HCT116 (cell line): Measurements from ENCODE around the gene PDE9A.

ENCODE experiments used
- EGR1 ChIP-seq: IDR thresholded peaks from 2 replicates; pipeline ENCODE4 v1.6.1; 2012; ENCODE audit warnings: low read depth
- EZH2 ChIP-seq: fragments of 200-600 bp; sonication (generic); IDR thresholded peaks from 2 replicates; pipeline ENCODE4 v1.6.1; 2017; ENCODE audit warnings: antibody characterized with exemption, mixed run types
- EZH2phosphoT487 ChIP-seq: fragments of 200-600 bp; IDR thresholded peaks from 2 replicates; pipeline ENCODE4 v1.6.1; 2018; ENCODE audit warnings: antibody characterized with exemption, borderline replicate concordance
- POLR2A ChIP-seq: IDR thresholded peaks from 2 replicates; pipeline ENCODE4 v1.7.0; 2011; ENCODE audit warnings: borderline replicate concordance; ENCODE audit not compliant: insufficient read depth, insufficient read length; ENCODE audit errors: extremely low read depth
- SP1 ChIP-seq: IDR thresholded peaks from 2 replicates; pipeline ENCODE4 v1.6.1; 2012; ENCODE audit warnings: low read depth
- SRF ChIP-seq: IDR thresholded peaks from 2 replicates; pipeline ENCODE4 v1.6.1; 2012; ENCODE audit warnings: low read depth
- YY1 ChIP-seq: IDR thresholded peaks from 2 replicates; pipeline ENCODE4 v1.6.1; 2011; ENCODE audit warnings: low read length, low read depth, moderate library complexity, mild to moderate bottlenecking; ENCODE audit not compliant: insufficient replicate concordance; ENCODE audit errors: extremely low read depth
- ZNF274 ChIP-seq: fragments of 200-500 bp; sonication (Bioruptor generic); IDR thresholded peaks from 2 replicates; pipeline ENCODE4 v1.6.1; 2014; ENCODE audit warnings: mild to moderate bottlenecking, low read depth, low read length, inconsistent platforms
- TF ChIP-seq, protein P1 (sequence below), 3 experiments: fragments of 200-600 bp in 1 of 3; sonication (generic) in 1 of 3; IDR thresholded peaks in 2 of 3; conservative IDR thresholded peaks in 1 of 3; 2 replicates each; pipeline ENCODE4 v1.5.1; 2012 to 2017; ENCODE audit warnings: low read depth in 2 of 3, low read length in 2 of 3, antibody characterized with exemption in 1 of 3, borderline replicate concordance in 1 of 3, control low read depth in 1 of 3, mild to moderate bottlenecking in 1 of 3, mixed read lengths in 1 of 3, mixed run types in 1 of 3, moderate library complexity in 1 of 3; ENCODE audit not compliant: insufficient read depth in 1 of 3
- TF ChIP-seq, protein P2 (sequence below): IDR thresholded peaks from 2 replicates; pipeline ENCODE4 v1.6.1; 2011; ENCODE audit warnings: mild to moderate bottlenecking, low read length, moderate library complexity; ENCODE audit not compliant: insufficient replicate concordance; ENCODE audit errors: extremely low read depth

DNA sequence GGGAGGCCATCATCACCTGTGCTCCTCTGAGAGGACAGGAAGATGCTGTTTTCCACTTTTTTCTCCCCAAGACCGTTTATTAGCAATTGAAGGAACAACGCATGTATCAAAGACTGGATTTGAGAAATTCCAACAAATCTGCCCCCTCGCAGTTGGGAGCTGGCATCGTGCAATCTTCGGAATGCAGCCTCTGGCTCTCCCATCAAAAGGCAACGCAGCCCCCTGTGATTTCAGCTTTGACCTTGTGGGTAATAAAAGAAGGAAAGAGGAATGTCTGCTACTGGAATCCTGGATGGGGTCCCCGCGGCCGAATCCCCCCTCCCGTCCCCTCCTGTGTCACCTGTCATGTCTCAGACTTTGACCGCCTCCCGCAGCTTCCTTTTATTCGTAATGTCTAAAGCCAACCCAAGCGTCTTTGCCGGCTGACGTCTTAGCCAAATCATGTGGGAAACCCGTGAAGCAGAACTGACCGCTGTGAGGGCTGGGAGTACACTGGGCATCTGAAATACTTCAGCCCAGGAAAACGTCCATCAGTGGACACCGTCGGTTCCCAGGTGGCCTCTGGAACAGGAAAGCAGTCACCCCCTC, 124.4 kb downstream of the PDE9A start:
- TF ChIP-seq EZH2phosphoT487 = no peak
- no peak for TF ChIP-seq POLR2A
- TF ChIP-seq SP1 = no peak
- TF ChIP-seq, protein P1, sequence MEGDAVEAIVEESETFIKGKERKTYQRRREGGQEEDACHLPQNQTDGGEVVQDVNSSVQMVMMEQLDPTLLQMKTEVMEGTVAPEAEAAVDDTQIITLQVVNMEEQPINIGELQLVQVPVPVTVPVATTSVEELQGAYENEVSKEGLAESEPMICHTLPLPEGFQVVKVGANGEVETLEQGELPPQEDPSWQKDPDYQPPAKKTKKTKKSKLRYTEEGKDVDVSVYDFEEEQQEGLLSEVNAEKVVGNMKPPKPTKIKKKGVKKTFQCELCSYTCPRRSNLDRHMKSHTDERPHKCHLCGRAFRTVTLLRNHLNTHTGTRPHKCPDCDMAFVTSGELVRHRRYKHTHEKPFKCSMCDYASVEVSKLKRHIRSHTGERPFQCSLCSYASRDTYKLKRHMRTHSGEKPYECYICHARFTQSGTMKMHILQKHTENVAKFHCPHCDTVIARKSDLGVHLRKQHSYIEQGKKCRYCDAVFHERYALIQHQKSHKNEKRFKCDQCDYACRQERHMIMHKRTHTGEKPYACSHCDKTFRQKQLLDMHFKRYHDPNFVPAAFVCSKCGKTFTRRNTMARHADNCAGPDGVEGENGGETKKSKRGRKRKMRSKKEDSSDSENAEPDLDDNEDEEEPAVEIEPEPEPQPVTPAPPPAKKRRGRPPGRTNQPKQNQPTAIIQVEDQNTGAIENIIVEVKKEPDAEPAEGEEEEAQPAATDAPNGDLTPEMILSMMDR (IDR thresholded peaks at IDR 0.05 in 2 of 3, conservative IDR thresholded peaks at IDR 0.05 in 1 of 3; ENCODE audit: borderline replicate concordance in 1 of 3, insufficient read depth in 1 of 3, low read depth in 2 of 3, low read length in 2 of 3) = no peak
- no peak for TF ChIP-seq SRF
- no peak for TF ChIP-seq YY1
- no peak for TF ChIP-seq EZH2
- TF ChIP-seq, protein P2, sequence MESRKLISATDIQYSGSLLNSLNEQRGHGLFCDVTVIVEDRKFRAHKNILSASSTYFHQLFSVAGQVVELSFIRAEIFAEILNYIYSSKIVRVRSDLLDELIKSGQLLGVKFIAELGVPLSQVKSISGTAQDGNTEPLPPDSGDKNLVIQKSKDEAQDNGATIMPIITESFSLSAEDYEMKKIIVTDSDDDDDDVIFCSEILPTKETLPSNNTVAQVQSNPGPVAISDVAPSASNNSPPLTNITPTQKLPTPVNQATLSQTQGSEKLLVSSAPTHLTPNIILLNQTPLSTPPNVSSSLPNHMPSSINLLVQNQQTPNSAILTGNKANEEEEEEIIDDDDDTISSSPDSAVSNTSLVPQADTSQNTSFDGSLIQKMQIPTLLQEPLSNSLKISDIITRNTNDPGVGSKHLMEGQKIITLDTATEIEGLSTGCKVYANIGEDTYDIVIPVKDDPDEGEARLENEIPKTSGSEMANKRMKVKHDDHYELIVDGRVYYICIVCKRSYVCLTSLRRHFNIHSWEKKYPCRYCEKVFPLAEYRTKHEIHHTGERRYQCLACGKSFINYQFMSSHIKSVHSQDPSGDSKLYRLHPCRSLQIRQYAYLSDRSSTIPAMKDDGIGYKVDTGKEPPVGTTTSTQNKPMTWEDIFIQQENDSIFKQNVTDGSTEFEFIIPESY = no peak
- TF ChIP-seq ZNF274 = no peak
- TF ChIP-seq EGR1 = no peak
